AG04449 (cell line): ENCODE data around the gene CBFB.

Experiments used
- CTCF ChIA-PET: fragments of 350-600 bp; formaldehyde crosslinking; extraction: SDS; loops from one replicate; lab custom pipeline; 2021; ENCODE audit warnings: antibody characterized with exemption; lab: Yijun Ruan, JAX
- POLR2A ChIA-PET: fragments of 400-600, 350-600 bp; formaldehyde crosslinking; extraction: SDS; loops from one replicate; lab custom pipeline; 2020; ENCODE audit warnings: antibody characterized with exemption, inconsistent platforms; lab: Yijun Ruan, JAX
- DNase-seq: peaks from one replicate; pipeline ENCODE4 v3.0.0-alpha.2; 2010; ENCODE audit warnings: low read depth, low spot score
- H3K4me3 ChIP-seq: 2 replicates; pipeline ENCODE4 v1.5.1; 2011; ENCODE audit warnings: low read depth, mild to moderate bottlenecking, control low read depth, low read length
- CTCF ChIP-seq: IDR thresholded peaks from one replicate; pipeline ENCODE4 v1.5.1; 2011; ENCODE audit warnings: mild to moderate bottlenecking, moderate library complexity, low read length, control low read depth, inconsistent platforms; ENCODE audit not compliant: insufficient read depth; ENCODE audit errors: missing control alignments

CBFB gene

GRCh38 chr16:67021321-67021720, 7.6 kb upstream of the CBFB start:
- DNase-seq: no peak
- CTCF ChIA-PET: interaction anchor here (0.6 to 8.6 kb wide), 5 partner anchors 8 to 134 kb away, joined by 3 to 224 read pairs (median 8); partner anchors contain the start of genes B3GNT9, FBXL8 and TRADD
- H3K4me3 ChIP-seq: no peak overlapping the region
- TF ChIP-seq CTCF: no peak
- POLR2A ChIA-PET: interaction anchor here (1.1 to 1.6 kb wide), 2 partner anchors 80 to 129 kb away, joined by 3 to 4 read pairs; partner anchors contain the start of gene B3GNT9

- ChIA-PET CTCF (interaction anchor here (0.8 to 8.6 kb wide), 5 partner anchors 9 to 133 kb away, joined by 3 to 224 read pairs (median 8); partner anchors contain the start of genes B3GNT9, FBXL8 and TRADD), POLR2A (interaction anchor here (1.1 to 1.6 kb wide), 2 partner anchors 79 to 128 kb away, joined by 3 to 4 read pairs; partner anchors contain the start of gene B3GNT9)
- TF ChIP-seq CTCF: no peak
- no peak overlapping the region for H3K4me3 ChIP-seq
- DNase-seq: peak; percentile 31
Measured at GRCh38 chr16:67022531-67023214, 6.3 kb upstream of the CBFB start.

- TF ChIP-seq CTCF: no peak
- ChIA-PET POLR2A (no interaction called here), CTCF (interaction anchor here (1.3 to 8.6 kb wide), 2 partner anchors 132 kb away, joined by 6 to 224 read pairs; partner anchors contain the start of genes B3GNT9, FBXL8 and TRADD)
- DNase-seq: no peak
- H3K4me3 ChIP-seq: no peak overlapping the region
Measured at GRCh38 chr16:67023689-67024088, 5.3 kb upstream of the CBFB start.

- POLR2A ChIA-PET: no interaction called here
- H3K4me3 ChIP-seq: no peak overlapping the region
- no peak for TF ChIP-seq CTCF
- DNase-seq: no peak
- CTCF ChIA-PET: interaction anchor here (0.8 to 1.8 kb wide), 5 partner anchors 11 to 160 kb away, joined by 3 to 6 read pairs (median 4); partner anchors contain the start of gene B3GNT9
Measured at GRCh38 chr16:67024384-67025209, 4.4 kb upstream of the CBFB start.

GRCh38 chr16:67025210-67025550, 3.8 kb upstream of the CBFB start:
- no peak overlapping the region for H3K4me3 ChIP-seq
- CTCF ChIA-PET: interaction anchor here (1.0 to 1.8 kb wide), 4 partner anchors 11 to 130 kb away, joined by 3 to 6 read pairs (median 4); partner anchors contain the start of gene B3GNT9
- DNase-seq: no peak
- POLR2A ChIA-PET: no interaction called here
- no peak for TF ChIP-seq CTCF
